ENCODE data around the gene DPYSL5.
"Not testable (repeated sequence)": the region's sequence is repeated elsewhere in the genome, so short reads cannot be mapped to it uniquely, and the experiment has no call there.

The DPYSL5 gene

GRCh38 chr2:26901326-26902183 is 53.6 kb downstream of the DPYSL5 start:
- DNase-seq (ENCODE audit: low spot score) = no peak

- DNase-seq (ENCODE audit: low spot score) = no peak
These were observed 55.7 kb downstream of the DPYSL5 start for GRCh38 chr2:26903676-26904075.

GRCh38 chr2:26904839-26905238 is 56.9 kb downstream of the DPYSL5 start:
- no peak for DNase-seq (ENCODE audit: low spot score)

- DNase-seq (ENCODE audit: low spot score) = no peak
These were observed 57.6 kb downstream of the DPYSL5 start for GRCh38 chr2:26905341-26906198.

GRCh38 chr2:26907416-26907815 is 59.5 kb downstream of the DPYSL5 start:
- no peak for DNase-seq (ENCODE audit: low spot score)

GRCh38 chr2:26910176-26910575 is 62.2 kb downstream of the DPYSL5 start:
- no peak for DNase-seq (ENCODE audit: low spot score)

GRCh38 chr2:26911911-26912861 is 64.3 kb downstream of the DPYSL5 start:
- DNase-seq (ENCODE audit: low spot score) = no peak

- DNase-seq (ENCODE audit: low spot score) = peak; percentile 60
These were observed 65.7 kb downstream of the DPYSL5 start for GRCh38 chr2:26913606-26913998.

- no peak for DNase-seq (ENCODE audit: low spot score)
These were observed 66.2 kb downstream of the DPYSL5 start for GRCh38 chr2:26913999-26914658.

- DNase-seq (ENCODE audit: low spot score) = no peak
These were observed 66.9 kb downstream of the DPYSL5 start for GRCh38 chr2:26914659-26915310.

- no peak for DNase-seq (ENCODE audit: low spot score)
These were observed 67.4 kb downstream of the DPYSL5 start for GRCh38 chr2:26915316-26915715.

- DNase-seq (ENCODE audit: low spot score) = no peak
These were observed 68.3 kb downstream of the DPYSL5 start for GRCh38 chr2:26916128-26916692.

- no peak for DNase-seq (ENCODE audit: low spot score)
These were observed 69.4 kb downstream of the DPYSL5 start for GRCh38 chr2:26917135-26917836.

GRCh38 chr2:26921323-26921722 is 73.4 kb downstream of the DPYSL5 start:
- DNase-seq (ENCODE audit: low spot score) = no peak

- DNase-seq (ENCODE audit: low spot score) = peak; percentile 59
These were observed 74.7 kb downstream of the DPYSL5 start for GRCh38 chr2:26922405-26923188.

GRCh38 chr2:26923189-26923466 is 75.2 kb downstream of the DPYSL5 start:
- DNase-seq (ENCODE audit: low spot score) = not testable (repeated sequence)

- DNase-seq (ENCODE audit: low spot score) = no peak
These were observed 76.8 kb downstream of the DPYSL5 start for GRCh38 chr2:26924731-26925099.

GRCh38 chr2:26925100-26925791 is 77.3 kb downstream of the DPYSL5 start:
- no peak for DNase-seq (ENCODE audit: low spot score)

GRCh38 chr2:26927221-26927620 is 79.3 kb downstream of the DPYSL5 start:
- no peak for DNase-seq (ENCODE audit: low spot score)

Measured in AG20443 (cell line).